Spleen (tissue), 7 donors: Measurements from ENCODE around the gene CMA1.
"Not testable (repeated sequence)": the region's sequence is repeated elsewhere in the genome, so short reads cannot be mapped to it uniquely, and the experiment has no call there.

Source experiments
- CTCF ChIP-seq, 11 experiments: fragments of 200-600 bp in 7 of 11; fragments of 450-650 bp in 4 of 11; sonication (generic) in 4 of 11; IDR thresholded peaks in 8 of 11; conservative IDR thresholded peaks in 3 of 11; 1 replicate in 7 of 11; 2 replicates in 4 of 11; pipeline versions ENCODE4 v1.4.0 to v1.8.0; 2016 to 2021; ENCODE audit warnings: antibody characterized with exemption in 11 of 11, inconsistent platforms in 4 of 11, mild to moderate bottlenecking in 1 of 11
- POLR2A ChIP-seq, 3 donors: fragments of 450-650 bp; IDR thresholded peaks; one replicate each; pipeline ENCODE4 v1.5.1; 2017; ENCODE audit warnings: antibody characterized with exemption in 3 of 3, mild to moderate bottlenecking in 1 of 3
- POLR2AphosphoS5 ChIP-seq, 3 donors: sonication (generic); formaldehyde crosslinking; IDR thresholded peaks; one replicate each; pipeline ENCODE4 v1.5.1; 2017; ENCODE audit warnings: antibody characterized with exemption in 3 of 3
- donor health status: DM: no; HTN: no; CAD: no; lungs with moderate emphysema.
- donor health status: DM: no; HTN: no; CAD: no.
- donor health status: DM: no; HTN: no; CAD: no.

GRCh38 chr14:24491586-24492408 lies 16.3 kb downstream of the CMA1 start:
- not testable (repeated sequence) for TF ChIP-seq CTCF (IDR thresholded peaks at IDR 0.05 in 8 of 11, conservative IDR thresholded peaks at IDR 0.05 in 3 of 11); POLR2AphosphoS5 (IDR thresholded peaks at IDR 0.05); POLR2A (IDR thresholded peaks at IDR 0.05)
